ENCODE measurements around the gene STK11.

DNA sequence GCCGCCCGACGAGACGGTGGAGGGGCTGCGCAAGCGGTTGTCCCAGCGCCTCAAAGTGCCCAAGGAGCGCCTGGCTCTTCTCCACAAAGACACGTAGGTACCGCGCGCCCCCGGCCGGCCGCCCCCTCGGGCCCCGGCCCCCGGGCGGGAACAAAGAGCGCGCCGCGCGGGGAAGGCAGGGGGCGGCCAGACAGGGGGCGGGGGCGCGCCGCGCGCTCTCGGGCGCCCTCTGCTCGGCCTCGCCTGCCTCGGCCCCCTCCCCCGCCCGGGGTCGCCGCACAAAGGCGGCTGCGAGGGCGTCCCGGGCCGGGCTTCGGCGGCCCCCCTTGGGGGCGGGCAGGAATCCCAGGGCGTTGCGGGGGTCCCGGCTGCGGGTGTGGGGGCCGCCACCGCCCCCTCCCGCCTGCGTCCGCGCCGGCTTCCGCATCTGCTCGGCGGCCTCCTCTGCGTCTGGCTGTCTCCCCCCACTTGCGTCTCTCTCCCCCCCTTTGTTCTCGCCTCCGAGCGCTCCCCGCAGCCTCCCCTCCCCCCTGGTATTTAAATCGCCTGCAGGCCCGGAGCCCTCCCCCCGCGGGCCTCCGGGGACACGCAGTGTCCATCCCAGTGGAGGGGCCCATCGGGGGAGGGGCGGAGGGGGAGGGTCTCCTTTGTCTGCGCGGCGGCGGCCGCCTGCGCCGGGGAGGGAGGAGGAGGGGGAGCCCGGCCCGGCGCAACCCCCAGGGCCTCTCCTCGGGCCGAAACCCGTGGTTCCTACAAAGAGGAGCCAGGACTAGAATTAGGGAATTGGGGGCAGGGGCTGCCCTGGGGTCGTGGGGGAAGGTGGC lies 45.1 kb downstream of the STK11 start:
- TF ChIP-seq, protein P1, sequence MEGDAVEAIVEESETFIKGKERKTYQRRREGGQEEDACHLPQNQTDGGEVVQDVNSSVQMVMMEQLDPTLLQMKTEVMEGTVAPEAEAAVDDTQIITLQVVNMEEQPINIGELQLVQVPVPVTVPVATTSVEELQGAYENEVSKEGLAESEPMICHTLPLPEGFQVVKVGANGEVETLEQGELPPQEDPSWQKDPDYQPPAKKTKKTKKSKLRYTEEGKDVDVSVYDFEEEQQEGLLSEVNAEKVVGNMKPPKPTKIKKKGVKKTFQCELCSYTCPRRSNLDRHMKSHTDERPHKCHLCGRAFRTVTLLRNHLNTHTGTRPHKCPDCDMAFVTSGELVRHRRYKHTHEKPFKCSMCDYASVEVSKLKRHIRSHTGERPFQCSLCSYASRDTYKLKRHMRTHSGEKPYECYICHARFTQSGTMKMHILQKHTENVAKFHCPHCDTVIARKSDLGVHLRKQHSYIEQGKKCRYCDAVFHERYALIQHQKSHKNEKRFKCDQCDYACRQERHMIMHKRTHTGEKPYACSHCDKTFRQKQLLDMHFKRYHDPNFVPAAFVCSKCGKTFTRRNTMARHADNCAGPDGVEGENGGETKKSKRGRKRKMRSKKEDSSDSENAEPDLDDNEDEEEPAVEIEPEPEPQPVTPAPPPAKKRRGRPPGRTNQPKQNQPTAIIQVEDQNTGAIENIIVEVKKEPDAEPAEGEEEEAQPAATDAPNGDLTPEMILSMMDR (IDR thresholded peaks at IDR 0.05; ENCODE audit: low read depth, low read length) = no peak
- TF ChIP-seq EZH2phosphoT487 (IDR thresholded peaks at IDR 0.05; ENCODE audit: low read depth) = no peak
